ENCODE data around the gene FASTKD2. TPM values are rescaled to one million over a fixed set of nuclear protein-coding genes. Genes with fewer than 3 reads are reported as not detected.

Gene FASTKD2
- total and polyA plus RNA-seq, 2 of the 8 experiments (the other 6 are each of a cell fraction or from before 2014, with no cell fraction given): 35.7 to 38.5 TPM

DNA sequence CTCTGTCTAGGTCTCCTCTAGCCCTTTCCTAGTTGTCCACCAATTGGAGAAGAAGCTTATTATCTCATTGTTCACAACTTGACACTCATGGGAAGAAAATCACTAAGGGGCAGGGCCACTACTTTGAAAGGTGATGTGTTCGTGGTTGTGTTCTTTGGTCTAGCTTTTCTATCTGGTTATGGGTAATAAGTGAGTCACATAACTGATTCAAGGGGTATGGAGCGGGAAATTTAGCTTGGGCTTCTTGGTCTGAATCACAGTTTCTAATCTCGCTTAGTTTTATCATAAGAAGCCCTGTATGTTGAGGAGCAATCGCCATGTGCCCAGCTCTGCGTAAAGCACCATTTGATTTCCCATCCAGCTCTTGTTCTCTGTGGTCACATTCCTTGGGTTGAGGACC, 28.5 kb upstream of the FASTKD2 start (continued):
- TF ChIP-seq, protein P1, sequence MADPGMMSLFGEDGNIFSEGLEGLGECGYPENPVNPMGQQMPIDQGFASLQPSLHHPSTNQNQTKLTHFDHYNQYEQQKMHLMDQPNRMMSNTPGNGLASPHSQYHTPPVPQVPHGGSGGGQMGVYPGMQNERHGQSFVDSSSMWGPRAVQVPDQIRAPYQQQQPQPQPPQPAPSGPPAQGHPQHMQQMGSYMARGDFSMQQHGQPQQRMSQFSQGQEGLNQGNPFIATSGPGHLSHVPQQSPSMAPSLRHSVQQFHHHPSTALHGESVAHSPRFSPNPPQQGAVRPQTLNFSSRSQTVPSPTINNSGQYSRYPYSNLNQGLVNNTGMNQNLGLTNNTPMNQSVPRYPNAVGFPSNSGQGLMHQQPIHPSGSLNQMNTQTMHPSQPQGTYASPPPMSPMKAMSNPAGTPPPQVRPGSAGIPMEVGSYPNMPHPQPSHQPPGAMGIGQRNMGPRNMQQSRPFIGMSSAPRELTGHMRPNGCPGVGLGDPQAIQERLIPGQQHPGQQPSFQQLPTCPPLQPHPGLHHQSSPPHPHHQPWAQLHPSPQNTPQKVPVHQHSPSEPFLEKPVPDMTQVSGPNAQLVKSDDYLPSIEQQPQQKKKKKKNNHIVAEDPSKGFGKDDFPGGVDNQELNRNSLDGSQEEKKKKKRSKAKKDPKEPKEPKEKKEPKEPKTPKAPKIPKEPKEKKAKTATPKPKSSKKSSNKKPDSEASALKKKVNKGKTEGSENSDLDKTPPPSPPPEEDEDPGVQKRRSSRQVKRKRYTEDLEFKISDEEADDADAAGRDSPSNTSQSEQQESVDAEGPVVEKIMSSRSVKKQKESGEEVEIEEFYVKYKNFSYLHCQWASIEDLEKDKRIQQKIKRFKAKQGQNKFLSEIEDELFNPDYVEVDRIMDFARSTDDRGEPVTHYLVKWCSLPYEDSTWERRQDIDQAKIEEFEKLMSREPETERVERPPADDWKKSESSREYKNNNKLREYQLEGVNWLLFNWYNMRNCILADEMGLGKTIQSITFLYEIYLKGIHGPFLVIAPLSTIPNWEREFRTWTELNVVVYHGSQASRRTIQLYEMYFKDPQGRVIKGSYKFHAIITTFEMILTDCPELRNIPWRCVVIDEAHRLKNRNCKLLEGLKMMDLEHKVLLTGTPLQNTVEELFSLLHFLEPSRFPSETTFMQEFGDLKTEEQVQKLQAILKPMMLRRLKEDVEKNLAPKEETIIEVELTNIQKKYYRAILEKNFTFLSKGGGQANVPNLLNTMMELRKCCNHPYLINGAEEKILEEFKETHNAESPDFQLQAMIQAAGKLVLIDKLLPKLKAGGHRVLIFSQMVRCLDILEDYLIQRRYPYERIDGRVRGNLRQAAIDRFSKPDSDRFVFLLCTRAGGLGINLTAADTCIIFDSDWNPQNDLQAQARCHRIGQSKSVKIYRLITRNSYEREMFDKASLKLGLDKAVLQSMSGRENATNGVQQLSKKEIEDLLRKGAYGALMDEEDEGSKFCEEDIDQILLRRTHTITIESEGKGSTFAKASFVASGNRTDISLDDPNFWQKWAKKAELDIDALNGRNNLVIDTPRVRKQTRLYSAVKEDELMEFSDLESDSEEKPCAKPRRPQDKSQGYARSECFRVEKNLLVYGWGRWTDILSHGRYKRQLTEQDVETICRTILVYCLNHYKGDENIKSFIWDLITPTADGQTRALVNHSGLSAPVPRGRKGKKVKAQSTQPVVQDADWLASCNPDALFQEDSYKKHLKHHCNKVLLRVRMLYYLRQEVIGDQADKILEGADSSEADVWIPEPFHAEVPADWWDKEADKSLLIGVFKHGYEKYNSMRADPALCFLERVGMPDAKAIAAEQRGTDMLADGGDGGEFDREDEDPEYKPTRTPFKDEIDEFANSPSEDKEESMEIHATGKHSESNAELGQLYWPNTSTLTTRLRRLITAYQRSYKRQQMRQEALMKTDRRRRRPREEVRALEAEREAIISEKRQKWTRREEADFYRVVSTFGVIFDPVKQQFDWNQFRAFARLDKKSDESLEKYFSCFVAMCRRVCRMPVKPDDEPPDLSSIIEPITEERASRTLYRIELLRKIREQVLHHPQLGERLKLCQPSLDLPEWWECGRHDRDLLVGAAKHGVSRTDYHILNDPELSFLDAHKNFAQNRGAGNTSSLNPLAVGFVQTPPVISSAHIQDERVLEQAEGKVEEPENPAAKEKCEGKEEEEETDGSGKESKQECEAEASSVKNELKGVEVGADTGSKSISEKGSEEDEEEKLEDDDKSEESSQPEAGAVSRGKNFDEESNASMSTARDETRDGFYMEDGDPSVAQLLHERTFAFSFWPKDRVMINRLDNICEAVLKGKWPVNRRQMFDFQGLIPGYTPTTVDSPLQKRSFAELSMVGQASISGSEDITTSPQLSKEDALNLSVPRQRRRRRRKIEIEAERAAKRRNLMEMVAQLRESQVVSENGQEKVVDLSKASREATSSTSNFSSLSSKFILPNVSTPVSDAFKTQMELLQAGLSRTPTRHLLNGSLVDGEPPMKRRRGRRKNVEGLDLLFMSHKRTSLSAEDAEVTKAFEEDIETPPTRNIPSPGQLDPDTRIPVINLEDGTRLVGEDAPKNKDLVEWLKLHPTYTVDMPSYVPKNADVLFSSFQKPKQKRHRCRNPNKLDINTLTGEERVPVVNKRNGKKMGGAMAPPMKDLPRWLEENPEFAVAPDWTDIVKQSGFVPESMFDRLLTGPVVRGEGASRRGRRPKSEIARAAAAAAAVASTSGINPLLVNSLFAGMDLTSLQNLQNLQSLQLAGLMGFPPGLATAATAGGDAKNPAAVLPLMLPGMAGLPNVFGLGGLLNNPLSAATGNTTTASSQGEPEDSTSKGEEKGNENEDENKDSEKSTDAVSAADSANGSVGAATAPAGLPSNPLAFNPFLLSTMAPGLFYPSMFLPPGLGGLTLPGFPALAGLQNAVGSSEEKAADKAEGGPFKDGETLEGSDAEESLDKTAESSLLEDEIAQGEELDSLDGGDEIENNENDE (IDR thresholded peaks at IDR 0.05; ENCODE audit: insufficient replicate concordance, low read length): no peak
- TF ChIP-seq GABPA (IDR thresholded peaks at IDR 0.05; ENCODE audit: borderline replicate concordance, insufficient read depth, low read length): no peak
- TF ChIP-seq SUZ12 (IDR thresholded peaks at IDR 0.05; ENCODE audit: low read length): no peak
- TF ChIP-seq CTCF (IDR thresholded peaks at IDR 0.05; ENCODE audit: control extremely low read depth in 1 of 3, insufficient read depth in 1 of 3, low read depth in 1 of 3, low read length in 3 of 3): no peak
- TF ChIP-seq TCF12 (IDR thresholded peaks at IDR 0.05; ENCODE audit: low read depth, low read length): no peak
- TF ChIP-seq PHF8 (conservative IDR thresholded peaks at IDR 0.05; ENCODE audit: low read depth, low read length): no peak
- TF ChIP-seq RFX5 (IDR thresholded peaks at IDR 0.05; ENCODE audit: borderline replicate concordance, low read depth, low read length): no peak
- TF ChIP-seq GTF2F1 (IDR thresholded peaks at IDR 0.05; ENCODE audit: borderline replicate concordance, low read depth, low read length): no peak
- no peak for TF ChIP-seq MAFK (IDR thresholded peaks at IDR 0.05; ENCODE audit: low read depth, low read length)

Measured in H1 (cell line).